Thoracic aorta (tissue), 2 donors: ENCODE results near the gene SLC1A5. TPM values are rescaled to one million over a fixed set of nuclear protein-coding genes. Genes with fewer than 3 reads are reported as not detected.

Source experiments
- ATAC-seq: fragments of 150-250 bp; one replicate; pipeline ENCODE4 v1.8.0; 2017; ENCODE audit warnings: low read depth; ENCODE audit not compliant: insufficient number of reproducible peaks, low FRiP score
- DNase-seq: peaks from one replicate; pipeline ENCODE4 v3.0.0-alpha.2; 2020; ENCODE audit warnings: low spot score
- H3K27ac ChIP-seq, 2 donors: fragments of 200-600 bp; sonication (generic); 1 replicate in 1 of 2; 2 replicates in 1 of 2; pipeline ENCODE4 v1.5.1; 2016; ENCODE audit warnings: mild to moderate bottlenecking in 2 of 2, moderate library complexity in 2 of 2
- H3K27me3 ChIP-seq: fragments of 200-600 bp; sonication (generic); replicated peaks from 2 replicates; pipeline ENCODE4 v1.6.0; 2016; ENCODE audit warnings: mild to moderate bottlenecking; ENCODE audit not compliant: insufficient read depth
- H3K36me3 ChIP-seq: fragments of 200-600 bp; sonication (generic); one replicate; pipeline ENCODE4 v1.5.1; 2016
- H3K4me1 ChIP-seq, 2 donors: fragments of 200-600 bp; sonication (generic); 1 replicate in 1 of 2; 2 replicates in 1 of 2; pipeline versions ENCODE4 v1.5.1 to v1.6.0; 2016; ENCODE audit warnings: low read depth in 2 of 2, mild to moderate bottlenecking in 1 of 2; ENCODE audit not compliant: control insufficient read depth in 1 of 2
- H3K4me3 ChIP-seq: fragments of 200-600 bp; sonication (generic); 2 replicates; pipeline ENCODE4 v1.5.1; 2016; ENCODE audit warnings: mild to moderate bottlenecking
- H3K9me3 ChIP-seq: fragments of 200-600 bp; sonication (generic); 2 replicates; pipeline ENCODE4 v1.5.1; 2016
- total RNA-seq, 2 donors: library from RNA; depleted of rRNA; stranded (reverse); fragments of >200 nt; gene quantifications; one replicate each; pipeline versions ENCODE4 v1.1.0 to v1.2.3, GENCODE V29; 2016
- TF ChIP-seq, protein P1 (sequence below): fragments of 200-600 bp; sonication (generic); IDR thresholded peaks from one replicate; pipeline ENCODE4 v1.5.1; 2019; ENCODE audit warnings: antibody characterized with exemption

Gene SLC1A5
- total RNA-seq, 2 donors from 2014 or later: 48.7 to 66.2 TPM

DNA sequence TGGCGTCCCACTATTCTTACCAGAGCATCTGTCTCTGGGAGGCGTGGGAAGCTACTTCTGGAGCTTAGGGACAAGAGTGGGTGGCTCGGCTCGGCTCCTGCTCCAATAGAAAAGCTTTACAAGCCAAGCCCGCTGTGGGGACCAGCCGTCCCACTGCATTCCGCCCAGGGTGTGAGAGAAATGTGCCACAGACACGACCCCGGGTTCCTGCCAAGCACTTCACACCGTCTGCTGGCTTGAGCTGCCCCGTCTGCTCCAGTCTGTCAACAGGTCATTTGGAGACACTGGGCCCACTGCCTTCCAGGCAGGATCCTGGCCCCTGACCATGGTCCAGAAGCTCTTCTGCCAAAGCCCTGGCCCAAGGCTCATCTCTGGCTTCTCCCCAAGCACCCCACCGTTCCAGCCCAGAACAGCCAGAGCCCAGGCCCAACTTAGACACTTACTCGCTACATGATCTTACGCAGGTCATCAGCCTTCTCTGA, 49.1 kb downstream of the SLC1A5 start:
- Histone ChIP-seq H3K36me3 (peaks cover 2% of the 10 kb centered on the region), H3K27ac (peak overlapping the region; percentile 53 to 59), H3K4me1 (peaks cover 15 to 53% of the 10 kb centered on the region in 2 donors), H3K9me3 (no peaks in the 10 kb centered on the region), H3K4me3 (no peak overlapping the region), H3K27me3 (no peaks in the 10 kb centered on the region)
- TF ChIP-seq, protein P1, sequence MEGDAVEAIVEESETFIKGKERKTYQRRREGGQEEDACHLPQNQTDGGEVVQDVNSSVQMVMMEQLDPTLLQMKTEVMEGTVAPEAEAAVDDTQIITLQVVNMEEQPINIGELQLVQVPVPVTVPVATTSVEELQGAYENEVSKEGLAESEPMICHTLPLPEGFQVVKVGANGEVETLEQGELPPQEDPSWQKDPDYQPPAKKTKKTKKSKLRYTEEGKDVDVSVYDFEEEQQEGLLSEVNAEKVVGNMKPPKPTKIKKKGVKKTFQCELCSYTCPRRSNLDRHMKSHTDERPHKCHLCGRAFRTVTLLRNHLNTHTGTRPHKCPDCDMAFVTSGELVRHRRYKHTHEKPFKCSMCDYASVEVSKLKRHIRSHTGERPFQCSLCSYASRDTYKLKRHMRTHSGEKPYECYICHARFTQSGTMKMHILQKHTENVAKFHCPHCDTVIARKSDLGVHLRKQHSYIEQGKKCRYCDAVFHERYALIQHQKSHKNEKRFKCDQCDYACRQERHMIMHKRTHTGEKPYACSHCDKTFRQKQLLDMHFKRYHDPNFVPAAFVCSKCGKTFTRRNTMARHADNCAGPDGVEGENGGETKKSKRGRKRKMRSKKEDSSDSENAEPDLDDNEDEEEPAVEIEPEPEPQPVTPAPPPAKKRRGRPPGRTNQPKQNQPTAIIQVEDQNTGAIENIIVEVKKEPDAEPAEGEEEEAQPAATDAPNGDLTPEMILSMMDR: no peak
- DNase-seq (no peak), ATAC-seq (no peak)

DNA sequence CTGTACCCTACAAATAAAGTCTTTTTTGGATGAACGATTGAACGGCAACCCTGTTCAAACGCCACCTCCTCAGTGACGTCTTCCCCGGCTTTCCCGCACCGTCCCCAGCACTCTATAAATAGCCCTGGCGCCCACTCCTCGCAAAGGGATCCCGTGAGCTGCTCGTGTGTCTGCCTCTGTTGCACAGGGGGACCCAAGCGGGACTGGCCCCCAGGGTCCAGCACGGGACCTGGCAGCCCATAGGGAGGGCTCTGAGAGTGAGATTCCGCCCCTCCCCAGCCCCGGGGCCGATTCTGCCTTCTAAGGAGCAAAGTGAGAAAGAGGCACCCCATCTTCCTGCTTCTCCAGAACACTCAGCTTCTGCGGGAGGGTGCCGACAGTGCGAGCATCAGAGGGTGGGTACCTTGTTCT, 50.6 kb downstream of the SLC1A5 start:
- no peaks in the 10 kb centered on the region for H3K9me3 ChIP-seq
- no peak overlapping the region for H3K4me3 ChIP-seq
- TF ChIP-seq, protein P1: no peak
- peaks cover 17% of the 10 kb centered on the region for H3K36me3 ChIP-seq
- ATAC-seq (no peak), DNase-seq (no peak)
- peaks cover 6 to 51% of the 10 kb centered on the region in 2 donors for H3K4me1 ChIP-seq
- no peaks in the 10 kb centered on the region for H3K27me3 ChIP-seq
- H3K27ac ChIP-seq: no peak overlapping the region

- Histone ChIP-seq H3K9me3 (no peaks in the 10 kb centered on the region), H3K4me1 (peaks cover 6 to 51% of the 10 kb centered on the region in 2 donors), H3K4me3 (no peak overlapping the region), H3K27me3 (no peaks in the 10 kb centered on the region), H3K36me3 (peaks cover 20% of the 10 kb centered on the region), H3K27ac (no peak overlapping the region)
- ATAC-seq (no peak), DNase-seq (no peak)
- TF ChIP-seq, protein P1: no peak
Measured at GRCh38 chr19:46737298-46737654, 51.1 kb downstream of the SLC1A5 start.

- peaks cover 20% of the 10 kb centered on the region for H3K36me3 ChIP-seq
- H3K4me1 ChIP-seq: peaks cover 6 to 51% of the 10 kb centered on the region in 2 donors
- TF ChIP-seq, protein P1: no peak
- peak overlapping the region in 1 of 2 donors; percentile 47 for H3K27ac ChIP-seq
- H3K4me3 ChIP-seq: no peak overlapping the region
- no peaks in the 10 kb centered on the region for H3K27me3 ChIP-seq
- H3K9me3 ChIP-seq: no peaks in the 10 kb centered on the region
- ATAC-seq: peak; percentile 51
- no peak for DNase-seq
Measured at GRCh38 chr19:46736531-46737297, 51.7 kb downstream of the SLC1A5 start.

- no peaks in the 10 kb centered on the region for H3K27me3 ChIP-seq
- peaks cover 0 to 28% of the 10 kb centered on the region in 2 donors for H3K4me1 ChIP-seq
- peaks cover 39% of the 10 kb centered on the region for H3K36me3 ChIP-seq
- no peak for ATAC-seq
- no peak overlapping the region for H3K4me3 ChIP-seq
- DNase-seq: no peak
- TF ChIP-seq, protein P1: no peak
- H3K9me3 ChIP-seq: no peaks in the 10 kb centered on the region
- H3K27ac ChIP-seq: peak overlapping the region in 1 of 2 donors; percentile 25
Measured at GRCh38 chr19:46733690-46734292, 54.6 kb downstream of the SLC1A5 start.
